UCSD-AML1 (cell line): Measurements from ENCODE around the gene TNNC1.

ENCODE experiments used
- DNase-seq: peaks from one replicate; lab custom pipeline; 2025; ENCODE audit not compliant: unreplicated experiment; lab: John Stamatoyannopoulos, UW

Gene TNNC1

DNA sequence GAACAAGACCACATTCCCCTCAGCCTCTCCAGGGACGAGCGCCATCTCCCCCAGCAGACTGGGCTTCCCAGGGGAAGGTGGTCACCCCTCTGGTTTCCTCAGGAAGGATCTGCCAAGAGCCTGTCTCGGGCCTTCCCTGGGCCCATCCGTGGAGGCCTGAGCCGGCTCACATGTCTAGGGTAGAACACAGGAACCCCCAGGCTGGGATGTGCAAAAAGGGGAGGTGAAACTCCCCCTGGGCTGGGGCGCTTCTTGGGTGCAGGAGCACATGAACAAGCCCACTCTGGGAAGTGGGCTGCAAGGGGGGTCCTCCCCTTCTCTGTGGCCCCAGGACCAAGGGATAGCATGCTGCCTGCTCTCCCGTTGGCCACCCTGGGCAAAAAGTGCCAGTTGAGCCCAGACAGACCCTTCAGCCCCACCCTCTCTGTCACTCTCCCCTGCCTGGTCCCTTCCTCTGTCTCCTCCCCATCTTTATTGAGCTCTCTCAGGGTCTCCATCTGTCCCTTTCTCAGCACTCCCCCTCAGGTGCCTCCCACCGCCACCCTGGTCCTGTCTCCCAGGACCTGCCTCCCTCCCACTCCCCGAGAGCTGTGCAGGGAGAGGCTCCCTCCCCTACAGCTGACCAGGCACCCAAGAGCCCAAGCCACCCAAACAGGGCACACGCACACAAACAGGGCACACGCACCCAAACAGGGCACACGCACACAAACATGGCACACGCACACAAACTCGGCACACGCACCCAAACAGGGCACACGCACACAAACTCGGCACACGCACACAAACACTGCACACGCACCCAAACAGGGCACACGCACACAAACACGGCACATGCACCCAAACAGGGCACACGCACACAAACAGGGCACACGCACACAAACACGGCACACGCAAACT lies 9.8 kb downstream of the TNNC1 start:
- peak; percentile 61 for DNase-seq

DNA sequence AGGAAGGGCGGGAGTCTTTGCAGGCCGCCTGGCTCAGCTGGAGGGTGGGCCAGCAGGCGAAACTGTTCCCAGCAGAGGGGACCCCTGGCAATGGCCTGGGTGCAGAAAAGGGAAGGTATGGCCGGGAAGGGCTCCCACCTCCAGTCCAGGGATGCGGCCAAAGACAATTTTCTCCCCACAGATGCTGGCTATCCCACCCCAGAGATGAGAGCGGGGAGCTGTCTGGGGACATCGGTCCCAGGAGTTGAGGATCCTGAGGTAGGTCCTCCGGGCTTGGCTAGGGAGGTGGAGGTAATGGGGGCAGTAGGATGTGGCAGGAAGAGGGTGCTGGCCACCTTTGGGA lies 10.6 kb downstream of the TNNC1 start:
- no peak for DNase-seq

DNA sequence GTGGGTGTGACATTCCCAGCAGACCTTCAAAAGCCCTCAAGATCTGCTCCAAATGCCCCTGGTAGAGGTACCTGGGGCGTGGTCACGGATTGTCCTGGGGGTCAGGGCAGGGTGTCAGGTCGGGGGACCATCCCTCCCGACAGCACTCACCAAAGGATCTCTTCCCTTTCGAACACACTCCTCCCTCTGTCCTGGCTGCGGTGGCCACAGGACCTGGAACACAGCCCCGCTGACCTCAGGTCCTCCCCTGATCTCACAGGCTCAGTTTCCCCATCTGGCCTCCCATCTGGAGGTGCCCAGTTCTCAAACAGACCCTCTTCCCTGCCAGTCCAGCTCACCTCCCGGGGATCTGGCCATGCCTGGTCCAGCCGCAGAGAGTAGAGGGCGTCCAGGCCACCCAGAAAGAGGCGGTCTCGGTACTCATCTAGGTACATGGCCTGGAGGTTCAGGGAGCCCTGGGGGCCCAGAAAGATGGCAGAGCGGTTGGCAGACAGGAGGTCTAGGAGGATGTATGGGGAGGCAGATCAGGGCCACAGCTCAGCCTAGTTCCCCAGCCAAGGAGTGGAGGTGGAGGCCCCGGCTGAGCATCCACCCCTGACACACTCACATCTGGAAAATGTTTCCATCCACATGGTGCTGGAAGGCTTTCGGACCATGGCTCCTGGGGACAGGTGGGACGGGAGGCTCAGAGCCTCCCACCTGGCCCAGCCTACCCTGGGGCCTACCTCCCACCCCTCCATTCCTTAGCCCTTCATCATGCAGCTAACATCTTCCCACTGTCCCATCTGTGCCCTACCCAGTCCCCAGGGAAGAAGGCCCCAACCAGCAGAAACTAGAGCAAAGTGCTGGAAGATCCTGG lies 11.2 kb downstream of the TNNC1 start:
- no peak for DNase-seq

DNA sequence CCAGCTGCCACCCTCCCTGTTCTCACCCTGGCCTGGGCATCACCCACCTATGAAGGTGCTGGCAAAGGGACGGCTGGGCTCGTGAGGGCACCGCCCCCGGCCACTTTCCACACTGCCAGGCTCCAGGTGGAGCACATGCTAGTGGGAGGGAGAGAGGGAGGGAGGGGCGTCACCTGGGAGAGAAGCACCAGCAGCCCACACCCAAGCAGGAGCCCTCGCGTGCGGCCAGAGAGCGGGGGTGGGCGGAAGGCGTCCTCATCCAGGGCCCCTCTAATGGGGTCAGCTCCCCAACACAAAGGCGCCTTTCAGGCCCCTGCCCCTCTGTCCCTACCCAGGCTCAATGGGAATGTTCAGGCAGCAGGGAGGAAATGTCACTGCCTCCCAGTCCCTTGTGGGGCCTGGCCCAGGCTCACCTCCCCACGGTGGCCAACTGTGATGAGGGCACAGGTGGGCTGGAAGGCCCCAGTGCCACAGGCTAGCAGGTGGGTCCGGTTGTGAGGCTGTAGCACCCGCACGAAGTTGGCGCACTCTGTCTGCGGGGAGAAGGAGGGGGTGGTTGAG lies 12.0 kb downstream of the TNNC1 start:
- DNase-seq = no peak

- no peak for DNase-seq
These were observed 12.6 kb downstream of the TNNC1 start for GRCh38 chr3:52441091-52441771.

DNA sequence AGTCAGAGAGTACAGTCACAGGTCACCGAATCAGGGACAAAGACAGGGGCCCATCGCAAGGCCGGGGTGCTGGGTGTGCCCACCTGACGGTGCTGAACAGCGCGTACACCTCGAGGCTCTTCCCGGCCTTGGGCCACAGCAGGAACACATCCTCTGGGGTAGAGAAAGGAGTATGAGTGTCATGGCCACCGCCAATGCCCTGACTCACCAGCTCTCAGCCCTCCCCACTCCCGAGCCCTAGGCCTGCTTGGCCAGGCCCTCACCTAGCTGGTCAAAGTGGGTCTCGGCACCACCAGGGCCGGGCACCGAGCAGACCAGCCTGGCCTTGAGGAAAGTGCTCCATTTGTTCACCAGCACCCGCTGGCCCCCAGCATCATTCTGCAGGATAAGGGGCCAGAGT lies 13.2 kb downstream of the TNNC1 start:
- DNase-seq = no peak

DNA sequence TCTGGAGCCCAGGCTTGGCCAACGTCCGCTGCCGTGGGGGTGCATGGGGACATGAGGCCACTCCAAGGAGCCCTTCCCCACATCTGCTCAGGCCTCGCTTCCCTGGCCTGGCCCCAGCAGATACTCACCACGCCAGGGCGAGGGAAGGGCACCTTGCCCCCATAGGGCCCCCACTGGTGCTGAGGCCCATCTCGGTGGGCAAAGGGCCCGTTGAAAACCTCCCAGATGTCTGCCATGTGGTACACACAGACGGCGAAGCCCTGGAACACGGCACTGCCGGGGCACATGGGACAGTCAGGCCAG lies 13.6 kb downstream of the TNNC1 start:
- DNase-seq = no peak

- no peak for DNase-seq
These were observed 14.2 kb downstream of the TNNC1 start for GRCh38 chr3:52439426-52440248.

DNA sequence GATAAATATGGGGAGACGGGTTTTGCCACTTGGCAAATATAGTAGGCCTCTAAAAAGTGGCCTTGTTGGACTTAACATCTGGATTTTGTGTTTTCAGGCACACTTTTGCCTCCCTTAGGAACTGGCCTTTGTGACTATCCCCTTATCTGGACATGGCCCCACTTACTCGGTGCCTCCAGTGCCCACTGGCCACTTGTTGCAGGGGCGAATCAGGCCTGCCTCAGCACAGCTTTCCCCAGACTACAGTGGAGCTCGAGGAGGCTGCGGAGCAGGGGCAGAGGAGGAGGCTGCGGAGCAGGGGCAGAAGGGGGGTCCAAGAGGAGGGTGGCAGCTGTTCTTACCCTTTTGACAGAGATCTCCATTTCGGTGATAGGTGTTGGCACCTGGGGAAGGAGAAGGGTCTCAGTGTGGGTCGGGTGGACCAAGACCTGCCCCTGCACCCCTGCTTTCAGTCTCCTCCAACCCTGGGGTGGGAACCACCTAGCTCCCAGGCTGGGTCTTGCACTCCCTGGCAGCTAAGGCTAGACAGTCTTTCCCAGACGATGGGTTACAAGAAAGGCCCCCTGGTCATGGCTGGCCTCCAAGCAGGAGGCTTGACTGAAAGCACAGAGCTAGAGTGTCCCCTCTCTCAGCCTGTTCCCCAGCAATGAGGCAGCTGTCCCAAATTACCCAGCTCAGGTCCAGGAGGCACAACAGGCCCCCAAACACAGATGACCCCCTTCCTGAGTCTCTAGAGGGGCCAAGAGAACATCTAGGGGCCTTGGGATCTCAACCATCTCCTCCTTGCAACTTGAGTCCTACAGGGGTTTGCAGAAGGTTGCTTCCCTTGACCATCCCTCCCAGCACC lies 15.0 kb downstream of the TNNC1 start:
- DNase-seq = no peak

GRCh38 chr3:52438104-52438376 lies 15.8 kb downstream of the TNNC1 start:
- no peak for DNase-seq

GRCh38 chr3:52437326-52438103 lies 16.3 kb downstream of the TNNC1 start:
- no peak for DNase-seq

DNA sequence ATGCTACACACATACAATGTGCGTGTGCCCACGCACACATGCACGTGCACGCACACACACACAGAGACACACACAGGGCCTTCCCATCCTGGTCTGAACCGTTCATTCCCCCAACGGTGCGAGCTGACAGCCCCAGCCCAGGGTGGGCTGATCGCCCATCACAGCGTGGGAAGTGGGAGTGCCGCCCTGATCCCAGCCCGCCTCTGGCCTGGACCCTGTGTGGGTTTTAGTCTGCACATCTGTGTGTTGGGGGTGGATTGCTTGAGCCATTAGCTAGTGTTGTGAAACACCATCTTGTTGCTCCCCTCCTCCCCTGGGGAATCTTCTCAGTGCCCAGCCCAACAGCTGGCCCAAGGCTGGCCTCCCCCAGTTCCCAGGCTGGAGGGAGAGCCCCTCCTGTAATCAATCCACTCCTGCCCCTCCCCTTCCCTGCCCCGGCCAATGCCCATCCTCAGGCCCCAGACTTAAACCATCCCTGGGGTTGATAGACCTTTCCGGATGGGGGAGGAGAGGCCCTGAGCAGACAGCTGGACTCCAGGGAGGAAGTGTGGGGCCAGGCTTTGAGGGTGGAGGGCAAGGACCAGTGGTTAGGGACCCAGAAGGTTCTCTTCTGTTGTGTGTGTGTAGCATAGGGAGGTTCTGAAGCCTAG lies 17.2 kb downstream of the TNNC1 start:
- peak; percentile 43 for DNase-seq

DNA sequence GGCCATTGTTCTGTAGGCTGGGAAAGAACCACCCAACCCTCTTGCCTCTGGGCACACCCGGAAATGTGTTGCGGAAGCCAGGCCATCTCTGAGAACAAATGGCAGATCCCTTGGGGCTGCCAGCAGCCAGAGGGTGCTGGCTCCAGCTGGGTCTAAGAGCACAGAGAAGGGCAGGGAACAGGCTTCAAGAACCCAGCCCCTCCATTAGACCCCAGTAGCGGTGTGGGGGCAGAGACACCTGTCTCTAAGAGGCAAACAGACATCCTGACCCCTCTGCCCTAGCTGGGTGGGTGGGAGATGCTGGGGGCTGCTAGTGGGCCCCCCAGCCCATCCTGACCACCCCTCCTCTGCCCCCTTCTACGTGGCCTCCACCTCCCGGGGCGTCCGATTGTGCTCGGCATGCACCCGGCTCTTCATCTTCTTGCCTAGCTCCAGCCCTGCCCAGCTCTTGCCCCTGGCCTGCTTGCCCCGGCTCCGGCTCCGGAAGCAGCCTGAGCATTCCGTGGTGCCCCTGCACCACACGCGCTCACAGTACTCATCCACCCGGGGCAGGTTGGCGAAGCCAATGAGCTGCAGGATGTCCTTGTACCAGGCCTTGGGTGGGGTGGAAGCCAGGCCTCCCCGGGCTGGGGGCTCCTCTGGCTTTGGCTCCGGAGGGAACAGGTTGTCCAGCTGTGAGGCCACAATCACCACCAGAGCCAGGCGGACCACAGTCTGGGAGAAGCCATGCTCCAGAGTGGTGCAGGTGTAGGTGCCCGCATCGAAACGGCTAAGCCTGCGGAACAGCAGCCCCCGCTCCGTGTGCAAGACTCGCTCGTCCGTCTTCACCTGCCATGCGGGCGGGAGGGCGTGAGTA lies 18.4 kb downstream of the TNNC1 start:
- DNase-seq = no peak

GRCh38 chr3:52434491-52435115 lies 19.2 kb downstream of the TNNC1 start:
- DNase-seq = no peak

DNA sequence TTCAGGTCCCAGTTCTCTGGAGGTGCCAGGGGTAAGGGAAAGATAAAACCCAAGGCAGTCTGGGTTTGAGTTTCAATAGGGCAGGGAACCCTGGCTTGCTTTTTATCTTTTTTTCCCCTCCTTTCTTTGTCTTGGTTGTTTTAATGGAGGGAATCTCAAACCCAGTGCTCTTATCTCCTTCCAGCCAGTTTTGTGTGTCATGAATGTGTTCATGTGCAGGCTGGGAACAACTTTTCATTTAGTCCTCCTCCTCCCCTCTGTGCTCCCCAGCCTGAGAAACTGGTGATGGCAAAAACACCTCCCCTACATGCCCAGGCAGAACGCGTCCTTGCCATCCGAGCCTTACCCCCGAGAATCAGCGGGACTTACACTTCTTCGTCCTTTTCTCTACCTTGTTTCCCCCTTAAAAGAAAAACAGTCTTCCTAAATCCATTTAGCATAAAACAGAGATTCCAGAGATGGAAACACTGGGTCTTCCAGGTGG lies 19.8 kb downstream of the TNNC1 start:
- no peak for DNase-seq

DNA sequence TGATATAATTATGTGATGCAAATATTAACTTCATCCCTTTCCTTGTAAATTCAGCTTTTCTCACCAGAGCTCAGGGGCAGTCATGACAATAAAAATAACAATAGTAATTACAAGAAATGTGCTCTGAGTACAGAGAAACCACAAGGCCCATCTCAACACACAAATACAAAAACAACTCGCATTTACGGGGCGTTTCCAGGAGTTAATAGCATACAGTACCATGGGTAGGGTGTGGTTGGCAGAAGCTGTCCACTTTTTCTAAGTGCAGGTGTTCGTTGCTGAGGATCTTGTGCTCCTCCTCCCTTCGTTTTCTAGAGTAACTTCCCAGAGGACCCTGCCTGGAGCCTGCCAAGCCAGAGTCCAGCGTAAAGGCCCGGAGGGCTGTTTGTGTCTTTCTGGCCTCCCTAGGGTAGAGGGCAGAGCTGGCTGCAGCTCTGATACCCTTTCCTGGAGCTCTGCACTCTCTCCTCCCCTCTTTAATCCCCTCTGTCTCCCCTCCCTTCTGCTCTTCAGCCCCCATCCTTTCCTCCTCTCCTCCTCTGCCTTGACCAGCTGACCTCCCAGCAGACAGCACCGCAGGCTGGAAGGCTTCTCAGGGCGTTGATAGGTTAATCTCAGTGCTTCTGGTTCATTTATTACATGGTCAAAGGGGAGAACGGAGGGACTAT lies 20.4 kb downstream of the TNNC1 start:
- DNase-seq = no peak

- DNase-seq = no peak
These were observed 21.1 kb downstream of the TNNC1 start for GRCh38 chr3:52432691-52433141.
